Activated T-helper 2 cell treated with anti-CD3 and anti-CD28 coated beads, Interferon-gamma antibody, Interleukin-2, Interleukin-4, amounts not matched to agents 10 μg/mL and 5 μg/mL and 100 μg/mL, durations not matched to agents 14 hours and 24 hours and 36 hours (primary cell): ENCODE results near the gene DYNC2I2. TPM values are rescaled to one million over a fixed set of nuclear protein-coding genes. Genes with fewer than 3 reads are reported as not detected.
"Not testable (repeated sequence)": the region's sequence is repeated elsewhere in the genome, so short reads cannot be mapped to it uniquely, and the experiment has no call there.

Experiments used
- DNase-seq: peaks from one replicate; pipeline ENCODE4 v3.0.0; 2021; ENCODE audit warnings: low spot score
- H3K27ac Mint-ChIP-seq: one replicate; pipeline ENCODE4 v1.8.0; 2021; ENCODE audit warnings: mixed read lengths
- H3K27me3 Mint-ChIP-seq: one replicate; pipeline ENCODE4 v1.8.0; 2021; ENCODE audit warnings: low read depth, mixed read lengths
- H3K36me3 Mint-ChIP-seq: one replicate; pipeline ENCODE4 v1.8.0; 2021; ENCODE audit warnings: low read depth, mixed read lengths
- H3K4me1 Mint-ChIP-seq: one replicate; pipeline ENCODE4 v1.8.0; 2021; ENCODE audit warnings: low read depth, mixed read lengths
- H3K4me3 Mint-ChIP-seq: one replicate; pipeline ENCODE4 v1.8.0; 2021; ENCODE audit warnings: low read depth, mild to moderate bottlenecking, moderate library complexity, mixed read lengths
- H3K9me3 Mint-ChIP-seq: one replicate; pipeline ENCODE4 v1.8.0; 2021; ENCODE audit warnings: mixed read lengths
- intact Hi-C: fragments of 100-400 bp; cut with micrococcal nuclease; formaldehyde crosslinking; loops from one replicate; pipeline ENCODE4 v1.15.1; 2023
- total RNA-seq: library from RNA; stranded (reverse); gene quantifications from 2 replicates; pipeline ENCODE4 v1.2.3, GENCODE V29; 2022

DYNC2I2 gene
- total RNA-seq, 1 donor from 2014 or later: 41.7 TPM

GRCh38 chr9:128615571-128615970 lies 41.1 kb downstream of the DYNC2I2 start:
- Mint-ChIP-seq H3K27ac (no peak overlapping the region), H3K4me3 (no peak overlapping the region), H3K36me3 (peaks cover 78% of the 10 kb centered on the region), H3K4me1 (no peaks in the 10 kb centered on the region), H3K27me3 (no peaks in the 10 kb centered on the region), H3K9me3 (no peaks in the 10 kb centered on the region)
- intact Hi-C loops: no loop called here
- DNase-seq: no peak

GRCh38 chr9:128614728-128615127 lies 41.9 kb downstream of the DYNC2I2 start:
- Mint-ChIP-seq H3K9me3 (no peaks in the 10 kb centered on the region), H3K36me3 (peaks cover 80% of the 10 kb centered on the region), H3K27ac (no peak overlapping the region), H3K4me3 (no peak overlapping the region), H3K27me3 (no peaks in the 10 kb centered on the region), H3K4me1 (no peaks in the 10 kb centered on the region)
- intact Hi-C loops: no loop called here
- DNase-seq: no peak

GRCh38 chr9:128611600-128612394 lies 44.9 kb downstream of the DYNC2I2 start:
- H3K27ac Mint-ChIP-seq: no peak overlapping the region
- H3K4me3 Mint-ChIP-seq: no peak overlapping the region
- H3K36me3 Mint-ChIP-seq: peaks cover 80% of the 10 kb centered on the region
- DNase-seq: no peak
- H3K9me3 Mint-ChIP-seq: no peaks in the 10 kb centered on the region
- intact Hi-C loops: no loop called here
- no peaks in the 10 kb centered on the region for H3K27me3 Mint-ChIP-seq
- H3K4me1 Mint-ChIP-seq: no peaks in the 10 kb centered on the region

GRCh38 chr9:128610897-128611296 lies 45.8 kb downstream of the DYNC2I2 start:
- no peak overlapping the region for H3K4me3 Mint-ChIP-seq
- peaks cover 78% of the 10 kb centered on the region for H3K36me3 Mint-ChIP-seq
- no peak overlapping the region for H3K27ac Mint-ChIP-seq
- H3K27me3 Mint-ChIP-seq: no peaks in the 10 kb centered on the region
- no peaks in the 10 kb centered on the region for H3K9me3 Mint-ChIP-seq
- intact Hi-C loops: no loop called here
- no peak for DNase-seq
- no peaks in the 10 kb centered on the region for H3K4me1 Mint-ChIP-seq

GRCh38 chr9:128607642-128608350 lies 48.9 kb downstream of the DYNC2I2 start:
- Mint-ChIP-seq H3K4me1 (no peaks in the 10 kb centered on the region), H3K27ac (no peak overlapping the region), H3K9me3 (no peaks in the 10 kb centered on the region), H3K4me3 (no peak overlapping the region), H3K36me3 (peaks cover 76% of the 10 kb centered on the region), H3K27me3 (no peaks in the 10 kb centered on the region)
- intact Hi-C loops: no loop called here
- no peak for DNase-seq

GRCh38 chr9:128603697-128604096 lies 53.0 kb downstream of the DYNC2I2 start:
- no peaks in the 10 kb centered on the region for H3K9me3 Mint-ChIP-seq
- H3K27ac Mint-ChIP-seq: no peak overlapping the region
- DNase-seq: no peak
- H3K4me3 Mint-ChIP-seq: no peak overlapping the region
- no peaks in the 10 kb centered on the region for H3K4me1 Mint-ChIP-seq
- intact Hi-C loops: no loop called here
- H3K36me3 Mint-ChIP-seq: peaks cover 67% of the 10 kb centered on the region
- H3K27me3 Mint-ChIP-seq: no peaks in the 10 kb centered on the region

- Mint-ChIP-seq H3K9me3 (no peaks in the 10 kb centered on the region), H3K27me3 (no peaks in the 10 kb centered on the region), H3K4me3 (no peak overlapping the region), H3K4me1 (no peaks in the 10 kb centered on the region), H3K27ac (no peak overlapping the region), H3K36me3 (peaks cover 63% of the 10 kb centered on the region)
- intact Hi-C loops: no loop called here
- DNase-seq: no peak
Observed at GRCh38 chr9:128600099-128600498, 56.5 kb downstream of the DYNC2I2 start.

- peaks cover 70% of the 10 kb centered on the region for H3K36me3 Mint-ChIP-seq
- H3K27ac Mint-ChIP-seq: no peak overlapping the region
- DNase-seq: no peak
- intact Hi-C loops: no loop called here
- H3K9me3 Mint-ChIP-seq: no peaks in the 10 kb centered on the region
- H3K4me3 Mint-ChIP-seq: no peak overlapping the region
- no peaks in the 10 kb centered on the region for H3K27me3 Mint-ChIP-seq
- peaks cover 2% of the 10 kb centered on the region for H3K4me1 Mint-ChIP-seq
Observed at GRCh38 chr9:128595471-128595870, 61.2 kb downstream of the DYNC2I2 start.

GRCh38 chr9:128593856-128594255 lies 62.8 kb downstream of the DYNC2I2 start:
- Mint-ChIP-seq H3K4me1 (peaks cover 2% of the 10 kb centered on the region), H3K9me3 (no peaks in the 10 kb centered on the region), H3K27ac (no peak overlapping the region), H3K36me3 (peaks cover 68% of the 10 kb centered on the region), H3K27me3 (no peaks in the 10 kb centered on the region), H3K4me3 (no peak overlapping the region)
- no peak for DNase-seq
- intact Hi-C loops: no loop called here

GRCh38 chr9:128593039-128593438 lies 63.6 kb downstream of the DYNC2I2 start:
- Mint-ChIP-seq H3K9me3 (no peaks in the 10 kb centered on the region), H3K27me3 (no peaks in the 10 kb centered on the region), H3K27ac (no peak overlapping the region), H3K36me3 (peaks cover 70% of the 10 kb centered on the region), H3K4me3 (no peak overlapping the region), H3K4me1 (peaks cover 5% of the 10 kb centered on the region)
- intact Hi-C loops: no loop called here
- no peak for DNase-seq

GRCh38 chr9:128588581-128589233 lies 67.9 kb downstream of the DYNC2I2 start:
- peaks cover 10% of the 10 kb centered on the region for H3K4me1 Mint-ChIP-seq
- intact Hi-C loops: no loop called here
- H3K27ac Mint-ChIP-seq: peak overlapping the region; percentile 52
- DNase-seq: no peak
- no peaks in the 10 kb centered on the region for H3K27me3 Mint-ChIP-seq
- H3K9me3 Mint-ChIP-seq: no peaks in the 10 kb centered on the region
- no peak overlapping the region for H3K4me3 Mint-ChIP-seq
- H3K36me3 Mint-ChIP-seq: peaks cover 86% of the 10 kb centered on the region

GRCh38 chr9:128587453-128587852 lies 69.2 kb downstream of the DYNC2I2 start:
- intact Hi-C loops: no loop called here
- no peak overlapping the region for H3K4me3 Mint-ChIP-seq

GRCh38 chr9:128586934-128587333 lies 69.7 kb downstream of the DYNC2I2 start:
- H3K4me1 Mint-ChIP-seq, DNase-seq, intact Hi-C loops, H3K4me3 Mint-ChIP-seq, H3K27me3 Mint-ChIP-seq, H3K9me3 Mint-ChIP-seq: not testable (repeated sequence)
- H3K27ac Mint-ChIP-seq: peak overlapping the region; percentile 36
- H3K36me3 Mint-ChIP-seq: peaks cover 83% of the 10 kb centered on the region

More at GRCh38 chr9:128587453-128587852, 69.2 kb downstream of the DYNC2I2 start:
- DNase-seq: peak; percentile 55
- Mint-ChIP-seq H3K27ac (peak overlapping the region; percentile 36), H3K4me1 (peaks cover 10% of the 10 kb centered on the region), H3K36me3 (peaks cover 83% of the 10 kb centered on the region), H3K9me3 (no peaks in the 10 kb centered on the region), H3K27me3 (no peaks in the 10 kb centered on the region)
